Suprapubic skin (tissue), 4 donors: ENCODE results near the gene PRKCZ. TPM values are rescaled to one million over a fixed set of nuclear protein-coding genes. Genes with fewer than 3 reads are reported as not detected.

Experiments used
- DNase-seq, 2 donors: peaks; one replicate each; pipeline ENCODE4 v3.0.0-alpha.2; 2019; ENCODE audit warnings: low spot score in 2 of 2
- H3K27ac ChIP-seq: fragments of 200-600 bp; sonication (generic); one replicate; pipeline ENCODE4 v1.5.1; 2019
- H3K27me3 ChIP-seq: fragments of 200-600 bp; sonication (generic); one replicate; pipeline ENCODE4 v1.5.1; 2019
- H3K36me3 ChIP-seq: fragments of 200-600 bp; sonication (generic); one replicate; pipeline ENCODE4 v1.5.1; 2019
- H3K4me1 ChIP-seq: fragments of 200-600 bp; sonication (generic); one replicate; pipeline ENCODE4 v1.5.1; 2019
- H3K4me3 ChIP-seq: fragments of 200-600 bp; sonication (generic); one replicate; pipeline ENCODE4 v1.5.1; 2019; ENCODE audit warnings: mild to moderate bottlenecking
- H3K9me3 ChIP-seq: fragments of 200-600 bp; sonication (generic); one replicate; pipeline ENCODE4 v1.5.1; 2019
- CTCF ChIP-seq, 2 donors: fragments of 200-600 bp in 1 of 2; fragments of 450-650 bp in 1 of 2; sonication (generic) in 1 of 2; IDR thresholded peaks; one replicate each; pipeline ENCODE4 v1.5.1; 2016 to 2019; ENCODE audit warnings: antibody characterized with exemption in 2 of 2, mild to moderate bottlenecking in 1 of 2, moderate library complexity in 1 of 2
- EP300 ChIP-seq: sonication (generic); formaldehyde crosslinking; IDR thresholded peaks from one replicate; pipeline ENCODE4 v1.6.1; 2017; ENCODE audit warnings: antibody characterized with exemption
- POLR2A ChIP-seq, 2 donors: fragments of 450-650 bp; IDR thresholded peaks; one replicate each; pipeline ENCODE4 v1.6.1; 2017; ENCODE audit warnings: antibody characterized with exemption in 2 of 2, mild to moderate bottlenecking in 2 of 2, moderate library complexity in 2 of 2
- POLR2AphosphoS5 ChIP-seq, 3 donors: sonication (generic); formaldehyde crosslinking; IDR thresholded peaks; one replicate each; pipeline ENCODE4 v1.6.1; 2017; ENCODE audit warnings: antibody characterized with exemption in 3 of 3
- WGBS: methylation state at CpG from one replicate; pipeline ENCODE4 v1.1.5; 2018; 5-methylcytosine and 5-hydroxymethylcytosine counted together
- total RNA-seq, 4 donors: library from RNA; depleted of rRNA; stranded (reverse); fragments of >200 nt; gene quantifications; one replicate each; pipeline ENCODE4 v1.1.0, GENCODE V29; 2016

PRKCZ gene
- total RNA-seq, 4 donors from 2014 or later = 21.7 to 31.5 (median 25.4) TPM

DNA sequence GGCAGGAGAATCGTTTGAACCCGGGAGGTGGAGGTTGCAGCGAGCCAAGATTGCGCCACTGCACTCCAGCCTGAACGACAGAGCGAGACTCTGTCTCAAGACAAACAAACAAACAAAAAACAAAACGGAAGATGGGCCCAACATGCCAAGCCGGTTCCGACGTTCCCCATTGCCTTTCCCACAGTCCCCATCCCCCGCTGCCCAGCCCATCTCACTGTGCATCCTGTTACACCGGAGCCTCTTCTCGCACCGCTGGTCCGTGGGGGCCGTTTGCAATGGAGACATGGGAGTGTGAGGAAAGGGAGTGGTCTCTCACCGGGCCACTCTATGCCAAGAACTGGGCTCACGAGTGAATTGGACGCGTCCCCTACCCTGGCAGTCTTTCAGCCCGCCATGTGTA is 45.4 kb upstream of the PRKCZ start:
- TF ChIP-seq CTCF (IDR thresholded peaks at IDR 0.05) = no peak
- no peak for TF ChIP-seq POLR2AphosphoS5 (IDR thresholded peaks at IDR 0.05)
- TF ChIP-seq POLR2A (IDR thresholded peaks at IDR 0.05) = no peak
- TF ChIP-seq EP300 = no peak
- WGBS = 73% methylated on average over 21 of the region's 21 CpGs
- H3K9me3 ChIP-seq = no peaks in the 10 kb centered on the region
- H3K36me3 ChIP-seq = no peaks in the 10 kb centered on the region
- DNase-seq = no peak
- no peak overlapping the region for H3K27ac ChIP-seq
- H3K4me3 ChIP-seq = no peak overlapping the region
- H3K27me3 ChIP-seq = peaks cover 81% of the 10 kb centered on the region
- H3K4me1 ChIP-seq = peaks cover 6% of the 10 kb centered on the region

DNA sequence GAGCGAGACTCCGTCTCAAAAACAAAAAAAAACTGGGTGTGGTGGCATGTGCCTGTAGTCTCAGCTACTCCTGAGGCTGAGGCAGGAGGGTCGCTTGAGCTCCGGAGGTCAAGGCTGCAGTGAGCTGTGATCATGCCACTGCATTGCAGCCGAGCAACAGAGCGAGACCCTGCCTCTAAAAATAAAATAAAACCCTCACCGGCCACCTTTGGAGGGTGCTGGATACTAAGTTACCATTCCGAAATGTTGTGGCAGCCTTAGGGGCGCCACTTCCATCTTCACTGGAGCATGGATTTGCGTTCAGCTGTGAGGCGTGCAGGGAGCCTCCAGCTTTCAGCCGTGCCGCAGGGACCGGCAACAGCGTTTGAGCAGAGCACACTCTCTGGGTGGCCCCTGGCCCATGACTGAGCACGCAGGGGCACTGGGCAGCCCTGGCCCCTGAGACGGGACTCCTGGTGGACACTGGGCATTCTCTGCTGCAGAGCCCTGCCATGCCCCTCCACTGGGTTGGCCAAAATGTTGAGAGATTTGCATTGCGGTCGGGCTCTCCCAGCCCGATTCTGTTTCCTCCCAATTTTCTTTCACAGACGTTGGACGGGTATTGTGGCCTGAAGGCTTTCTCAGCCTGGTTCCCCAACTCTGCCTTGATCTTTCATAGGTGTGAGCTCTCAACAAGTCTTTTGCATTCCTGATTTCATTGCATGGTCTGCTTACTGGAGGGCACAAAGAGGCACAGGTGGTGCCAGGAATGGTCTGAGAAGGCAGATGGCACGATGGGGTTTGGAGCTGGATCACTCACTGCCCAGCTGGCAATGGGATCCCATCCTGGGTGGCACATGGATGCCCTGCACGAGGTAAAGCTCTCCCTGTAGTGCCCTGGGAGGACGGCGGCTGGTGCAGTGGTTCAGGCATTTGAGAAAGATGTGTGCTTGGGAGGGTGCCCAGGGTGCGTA is 40.8 kb upstream of the PRKCZ start:
- Histone ChIP-seq H3K9me3 (no peaks in the 10 kb centered on the region), H3K36me3 (no peaks in the 10 kb centered on the region), H3K4me3 (no peak overlapping the region), H3K4me1 (no peaks in the 10 kb centered on the region), H3K27me3 (peaks cover 58% of the 10 kb centered on the region), H3K27ac (no peak overlapping the region)
- WGBS = 65% methylated on average over 26 of the region's 27 CpGs
- TF ChIP-seq CTCF (IDR thresholded peaks at IDR 0.05) = no peak
- no peak for TF ChIP-seq EP300
- TF ChIP-seq POLR2AphosphoS5 (IDR thresholded peaks at IDR 0.05) = no peak
- TF ChIP-seq POLR2A (IDR thresholded peaks at IDR 0.05) = no peak
- no peak for DNase-seq

DNA sequence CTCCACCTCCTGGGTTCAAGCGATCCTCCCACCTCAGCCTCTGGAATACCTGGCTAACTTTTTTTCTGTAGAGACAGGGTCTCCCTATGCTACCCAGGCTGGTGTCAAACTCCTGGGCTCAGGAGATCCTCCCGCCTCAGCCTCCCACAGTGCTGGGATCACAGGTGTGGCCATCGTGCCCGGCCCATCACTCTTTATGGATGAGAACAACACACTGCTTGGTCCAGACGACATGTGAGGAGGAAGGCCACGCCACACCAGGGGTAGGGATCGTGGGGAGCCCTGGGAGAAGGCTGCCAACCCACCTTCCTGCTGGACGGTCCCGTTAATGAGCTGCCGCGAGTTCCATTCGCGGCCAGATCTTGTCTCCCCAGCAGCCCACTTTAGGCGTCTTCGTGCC is 36.0 kb upstream of the PRKCZ start:
- WGBS = 93% methylated on average over 11 of the region's 15 CpGs
- H3K4me1 ChIP-seq = peaks cover 6% of the 10 kb centered on the region
- TF ChIP-seq CTCF (IDR thresholded peaks at IDR 0.05) (no peak), POLR2AphosphoS5 (IDR thresholded peaks at IDR 0.05) (no peak), EP300 (no peak), POLR2A (IDR thresholded peaks at IDR 0.05) (no peak)
- no peak overlapping the region for H3K27ac ChIP-seq
- no peaks in the 10 kb centered on the region for H3K36me3 ChIP-seq
- no peak for DNase-seq
- H3K27me3 ChIP-seq = peaks cover 47% of the 10 kb centered on the region
- no peaks in the 10 kb centered on the region for H3K9me3 ChIP-seq
- no peak overlapping the region for H3K4me3 ChIP-seq

- Histone ChIP-seq H3K9me3 (no peaks in the 10 kb centered on the region), H3K27ac (no peak overlapping the region), H3K36me3 (no peaks in the 10 kb centered on the region), H3K27me3 (peaks cover 48% of the 10 kb centered on the region), H3K4me3 (no peak overlapping the region), H3K4me1 (peaks cover 15% of the 10 kb centered on the region)
- 71% methylated on average over 26 of the region's 34 CpGs for WGBS
- no peak for DNase-seq
- TF ChIP-seq POLR2AphosphoS5 (IDR thresholded peaks at IDR 0.05) (no peak), EP300 (no peak), CTCF (IDR thresholded peaks at IDR 0.05) (no peak), POLR2A (IDR thresholded peaks at IDR 0.05) (no peak)
These were observed 35.2 kb upstream of the PRKCZ start for GRCh38 chr1:2014741-2015735.
